Activated T-cell treated with anti-CD3 and anti-CD28 coated beads, Interleukin-2, amount 50 U/mL, for 72 hours (primary cell): ENCODE results near the gene KLF3. TPM values are rescaled to one million over a fixed set of nuclear protein-coding genes. Genes with fewer than 3 reads are reported as not detected.

ENCODE experiments used
- ATAC-seq, 2 donors: fragments of 150-1000 bp; cut with Tn5 transposase; replicated peaks in 1 of 2; 2 replicates each; pipeline ENCODE4 v1.10.0; 2021; ENCODE audit warnings: moderate library complexity in 2 of 2, mild to moderate bottlenecking in 1 of 2
- DNase-seq, 2 donors: peaks; one replicate each; pipeline ENCODE4 v3.0.0; 2021 to 2022; ENCODE audit warnings: mixed read lengths in 1 of 2
- H3K27ac Mint-ChIP-seq: one replicate; pipeline ENCODE4 v1.8.0; 2022; ENCODE audit warnings: mild to moderate bottlenecking, moderate library complexity, mixed read lengths
- H3K27me3 Mint-ChIP-seq: one replicate; pipeline ENCODE4 v1.8.0; 2022; ENCODE audit warnings: low read depth, mixed read lengths
- H3K36me3 Mint-ChIP-seq, 2 donors: one replicate each; pipeline ENCODE4 v1.8.0; 2022; ENCODE audit warnings: mixed read lengths in 2 of 2, mild to moderate bottlenecking in 1 of 2; ENCODE audit not compliant: insufficient read depth in 2 of 2
- H3K4me1 Mint-ChIP-seq: one replicate; pipeline ENCODE4 v1.8.0; 2022; ENCODE audit warnings: low read depth, mixed read lengths
- H3K4me3 Mint-ChIP-seq, 2 donors: one replicate each; pipeline ENCODE4 v1.8.0; 2022; ENCODE audit warnings: mild to moderate bottlenecking in 2 of 2, mixed read lengths in 2 of 2, moderate library complexity in 2 of 2
- H3K9me3 Mint-ChIP-seq, 2 donors: one replicate each; pipeline ENCODE4 v1.8.0; 2022; ENCODE audit warnings: mixed read lengths in 2 of 2
- total RNA-seq, 2 donors: library from RNA; stranded (reverse); gene quantifications; one replicate each; pipeline ENCODE4 v1.2.3, GENCODE V29; 2022

Gene KLF3
- total RNA-seq, 2 donors from 2014 or later, result 7.4 to 9.6 TPM

DNA sequence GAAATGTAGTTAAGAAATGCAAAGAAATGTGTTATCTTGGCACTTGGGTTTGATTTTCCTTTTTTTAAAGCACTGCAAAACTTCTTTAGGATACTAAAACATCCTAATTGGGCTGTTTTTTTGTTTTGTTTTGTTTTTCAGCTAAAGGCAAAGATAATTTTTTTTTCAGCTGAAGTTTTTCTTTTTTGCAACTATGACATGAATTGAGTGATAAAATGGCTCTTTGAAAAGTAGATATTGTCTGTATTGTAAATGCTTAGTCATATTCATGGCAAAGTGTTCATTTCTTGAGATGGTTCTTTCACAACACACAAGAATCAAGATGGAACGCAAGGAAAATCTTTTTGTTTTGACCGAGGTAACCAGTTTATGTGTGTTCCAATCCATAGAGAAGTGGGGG is 35.1 kb downstream of the KLF3 start:
- H3K27me3 Mint-ChIP-seq, result no peaks in the 10 kb centered on the region
- H3K36me3 Mint-ChIP-seq, result peaks cover 0 to 4% of the 10 kb centered on the region in 2 donors
- no peak for DNase-seq
- no peaks in the 10 kb centered on the region for H3K4me1 Mint-ChIP-seq
- no peaks in the 10 kb centered on the region for H3K9me3 Mint-ChIP-seq
- H3K4me3 Mint-ChIP-seq, result no peak overlapping the region
- peak overlapping the region; percentile 47 for H3K27ac Mint-ChIP-seq
- no peak for ATAC-seq

DNA sequence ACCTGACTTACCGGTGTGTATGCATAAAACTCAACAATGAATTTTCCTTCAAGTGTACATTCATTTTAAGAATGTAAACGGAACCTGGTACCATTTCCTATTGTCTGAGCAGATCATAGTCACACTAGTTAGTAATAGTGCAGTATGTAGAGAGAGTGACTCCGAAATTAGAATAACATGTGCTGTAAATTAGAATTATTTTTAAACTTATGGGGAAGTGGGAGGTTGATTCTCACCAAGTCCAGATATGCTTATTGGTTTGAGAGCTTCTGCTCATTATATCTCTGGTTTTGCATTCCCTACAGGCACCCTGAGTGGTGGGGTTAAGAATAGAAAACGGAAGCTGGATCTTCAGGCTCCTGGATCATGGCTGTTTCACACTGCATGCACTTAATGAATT is 39.6 kb downstream of the KLF3 start:
- ATAC-seq (no peak), DNase-seq (no peak)
- H3K27ac Mint-ChIP-seq, result no peak overlapping the region
- no peaks in the 10 kb centered on the region for H3K36me3 Mint-ChIP-seq
- H3K9me3 Mint-ChIP-seq, result no peaks in the 10 kb centered on the region
- H3K27me3 Mint-ChIP-seq, result peaks cover 4% of the 10 kb centered on the region
- no peaks in the 10 kb centered on the region for H3K4me1 Mint-ChIP-seq
- H3K4me3 Mint-ChIP-seq, result no peak overlapping the region

DNA sequence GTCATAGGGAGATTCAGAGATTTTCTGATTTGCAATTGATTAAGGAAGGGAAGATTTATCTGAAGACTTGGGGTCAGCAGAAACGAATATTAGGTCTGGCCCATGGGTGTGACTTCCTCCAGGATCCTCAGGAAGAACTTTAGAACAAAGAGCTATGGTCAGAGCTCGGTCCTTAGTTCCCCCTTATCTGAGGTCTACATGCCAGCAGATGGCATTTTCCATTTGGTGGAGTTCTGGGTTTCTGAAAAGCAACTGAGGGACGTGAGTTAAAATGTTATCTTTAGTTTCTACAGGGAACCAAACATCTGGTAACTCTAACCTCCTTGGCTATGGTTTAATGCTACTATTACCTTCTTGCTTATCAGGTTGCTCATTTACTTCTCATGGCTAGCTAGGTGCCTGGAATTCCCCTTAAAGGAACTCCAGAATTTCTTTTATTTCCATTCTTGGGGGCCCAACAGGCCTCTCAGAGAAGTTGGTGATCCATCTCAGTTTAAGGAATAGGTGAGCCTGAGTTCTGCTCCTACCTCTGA is 40.7 kb downstream of the KLF3 start:
- Mint-ChIP-seq H3K4me3 (no peak overlapping the region), H3K27ac (no peak overlapping the region), H3K36me3 (peaks cover 0 to 2% of the 10 kb centered on the region in 2 donors), H3K27me3 (peaks cover 4% of the 10 kb centered on the region), H3K9me3 (no peaks in the 10 kb centered on the region), H3K4me1 (no peaks in the 10 kb centered on the region)
- ATAC-seq, result no peak
- DNase-seq, result no peak

GRCh38 chr4:38706301-38706700 is 42.3 kb downstream of the KLF3 start:
- Mint-ChIP-seq H3K9me3 (no peaks in the 10 kb centered on the region), H3K4me1 (no peaks in the 10 kb centered on the region), H3K27ac (no peak overlapping the region), H3K4me3 (no peak overlapping the region), H3K36me3 (peaks cover 0 to 2% of the 10 kb centered on the region in 2 donors), H3K27me3 (peaks cover 4% of the 10 kb centered on the region)
- DNase-seq (no peak), ATAC-seq (no peak)

DNA sequence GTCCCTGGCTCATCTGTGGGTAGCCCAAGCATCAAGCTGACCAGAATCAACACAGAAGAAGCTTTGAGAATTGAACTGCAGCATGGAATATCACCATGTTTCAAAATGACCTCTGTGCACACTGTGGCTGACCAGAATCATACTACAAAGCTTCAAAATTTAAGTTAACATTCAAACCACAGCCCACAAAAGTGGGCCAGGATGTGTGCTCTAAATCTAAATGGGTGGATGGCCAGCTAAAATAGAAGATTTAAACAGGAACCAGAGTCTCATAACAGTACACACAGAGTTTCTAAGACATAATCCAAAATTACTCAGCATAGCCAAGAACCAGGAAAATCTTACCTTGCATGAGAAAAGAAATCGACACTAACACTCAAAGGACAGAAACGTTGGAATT is 46.1 kb downstream of the KLF3 start:
- Mint-ChIP-seq H3K27me3 (peaks cover 4% of the 10 kb centered on the region), H3K4me3 (no peak overlapping the region), H3K9me3 (peaks cover 4 to 6% of the 10 kb centered on the region in 2 donors), H3K27ac (peak overlapping the region; percentile 25), H3K36me3 (peaks cover 3 to 5% of the 10 kb centered on the region in 2 donors), H3K4me1 (no peaks in the 10 kb centered on the region)
- peak; percentile 22 to 54 for ATAC-seq
- no peak for DNase-seq

GRCh38 chr4:38711066-38711465 is 47.1 kb downstream of the KLF3 start:
- Mint-ChIP-seq H3K27me3 (peaks cover under 1% of the 10 kb centered on the region), H3K36me3 (peaks cover 3 to 5% of the 10 kb centered on the region in 2 donors), H3K9me3 (peaks cover 4 to 6% of the 10 kb centered on the region in 2 donors), H3K27ac (no peak overlapping the region), H3K4me1 (no peaks in the 10 kb centered on the region), H3K4me3 (no peak overlapping the region)
- DNase-seq (no peak), ATAC-seq (no peak)

- H3K27me3 Mint-ChIP-seq, result no peaks in the 10 kb centered on the region
- H3K9me3 Mint-ChIP-seq, result peaks cover 4 to 6% of the 10 kb centered on the region in 2 donors
- no peak for ATAC-seq
- H3K27ac Mint-ChIP-seq, result no peak overlapping the region
- no peaks in the 10 kb centered on the region for H3K4me1 Mint-ChIP-seq
- DNase-seq, result no peak
- peaks cover 1 to 5% of the 10 kb centered on the region in 2 donors for H3K36me3 Mint-ChIP-seq
- H3K4me3 Mint-ChIP-seq, result no peak overlapping the region
These were observed 51.1 kb downstream of the KLF3 start for GRCh38 chr4:38715050-38715449.

- no peaks in the 10 kb centered on the region for H3K27me3 Mint-ChIP-seq
- no peak overlapping the region for H3K27ac Mint-ChIP-seq
- H3K4me3 Mint-ChIP-seq, result no peak overlapping the region
- no peak for ATAC-seq
- peaks cover 4 to 6% of the 10 kb centered on the region in 2 donors for H3K9me3 Mint-ChIP-seq
- H3K36me3 Mint-ChIP-seq, result peaks cover 1 to 5% of the 10 kb centered on the region in 2 donors
- no peak for DNase-seq
- no peaks in the 10 kb centered on the region for H3K4me1 Mint-ChIP-seq
These were observed 52.3 kb downstream of the KLF3 start for GRCh38 chr4:38716256-38716655.

DNA sequence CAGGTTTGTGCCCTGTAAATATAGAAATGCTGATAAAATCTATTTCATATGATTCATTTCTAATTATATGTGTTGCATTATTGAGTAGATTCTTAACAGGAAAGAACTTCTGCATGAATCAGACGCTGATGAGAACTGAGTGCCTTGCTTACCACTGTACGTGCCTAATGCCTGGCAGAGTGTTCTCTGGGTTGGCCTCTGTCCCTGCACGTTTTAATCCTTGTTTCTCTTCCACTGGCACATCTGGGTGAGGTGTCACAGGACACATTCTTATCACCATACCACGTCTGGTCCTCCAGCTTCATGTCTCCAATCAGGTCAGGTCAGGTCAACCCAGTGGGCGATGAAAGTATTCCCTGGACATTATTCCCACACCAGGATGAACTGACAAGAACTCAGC is 53.6 kb downstream of the KLF3 start:
- Mint-ChIP-seq H3K4me3 (no peak overlapping the region), H3K36me3 (peaks cover 1 to 2% of the 10 kb centered on the region in 2 donors), H3K4me1 (no peaks in the 10 kb centered on the region), H3K27ac (no peak overlapping the region), H3K27me3 (no peaks in the 10 kb centered on the region), H3K9me3 (peaks cover 0 to 2% of the 10 kb centered on the region in 2 donors)
- ATAC-seq (peak in 1 of 2 donors; percentile 26), DNase-seq (no peak)

- Mint-ChIP-seq H3K9me3 (no peaks in the 10 kb centered on the region), H3K27ac (no peak overlapping the region), H3K4me3 (no peak overlapping the region), H3K27me3 (no peaks in the 10 kb centered on the region), H3K4me1 (peaks cover 7% of the 10 kb centered on the region), H3K36me3 (no peaks in the 10 kb centered on the region)
- DNase-seq, result no peak
- ATAC-seq, result no peak
These were observed 59.1 kb downstream of the KLF3 start for GRCh38 chr4:38723114-38723513.

DNA sequence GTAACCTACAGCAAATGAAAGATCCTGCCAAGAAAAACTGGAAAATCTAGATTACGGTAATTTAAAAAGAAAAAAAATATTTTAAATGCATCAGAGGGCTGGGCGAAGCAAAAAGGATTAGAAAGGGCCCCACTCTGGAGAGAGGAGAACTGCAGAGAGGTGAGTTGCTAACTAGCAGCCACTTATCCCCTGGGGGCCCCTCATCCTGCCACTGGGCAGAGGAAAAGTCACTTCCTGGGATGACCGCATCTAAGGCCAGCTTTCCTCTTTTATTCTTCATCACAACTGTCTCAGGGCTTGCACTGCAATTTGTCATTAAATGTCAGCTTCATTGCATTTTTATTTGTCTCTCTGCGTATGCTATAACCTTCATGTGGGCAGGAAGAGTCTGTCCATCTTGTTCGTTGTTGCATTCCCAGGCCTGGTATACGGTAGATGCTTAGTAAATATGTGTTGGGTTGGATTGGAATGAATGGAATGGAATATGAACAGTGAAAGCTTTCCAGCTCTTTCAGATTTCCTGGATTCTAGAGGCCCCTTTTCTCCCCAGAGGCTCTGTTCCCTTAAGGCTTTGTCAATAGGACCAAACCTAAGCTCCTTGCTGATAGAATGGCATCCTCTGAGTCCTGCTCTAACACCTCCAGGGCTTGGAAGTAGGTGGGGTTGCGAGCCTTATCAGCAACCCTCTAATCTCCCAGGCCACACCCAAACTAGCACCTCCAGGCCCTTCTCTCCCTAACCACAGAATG is 59.9 kb downstream of the KLF3 start:
- peaks cover 7% of the 10 kb centered on the region for H3K4me1 Mint-ChIP-seq
- no peak for DNase-seq
- H3K36me3 Mint-ChIP-seq, result no peaks in the 10 kb centered on the region
- H3K4me3 Mint-ChIP-seq, result no peak overlapping the region
- no peaks in the 10 kb centered on the region for H3K9me3 Mint-ChIP-seq
- H3K27me3 Mint-ChIP-seq, result no peaks in the 10 kb centered on the region
- no peak overlapping the region for H3K27ac Mint-ChIP-seq
- no peak for ATAC-seq

DNA sequence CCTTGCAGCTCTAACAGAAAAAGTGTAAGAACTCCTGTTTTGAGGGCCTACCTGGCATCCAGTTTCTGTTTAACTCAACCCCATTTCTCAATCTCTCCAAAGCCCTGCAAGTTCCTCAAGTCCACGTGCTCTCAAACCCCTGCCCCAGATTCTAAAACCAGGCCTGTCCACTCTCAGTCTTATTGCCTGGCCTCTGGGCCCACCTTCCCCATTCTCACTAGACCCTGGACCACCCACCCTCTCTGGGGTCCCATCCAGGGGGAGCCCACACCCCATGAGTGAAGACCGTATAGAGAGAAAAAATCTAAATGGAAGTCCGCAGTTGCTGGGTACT is 60.4 kb downstream of the KLF3 start:
- Mint-ChIP-seq H3K27ac (no peak overlapping the region), H3K27me3 (no peaks in the 10 kb centered on the region), H3K4me1 (peaks cover 7% of the 10 kb centered on the region), H3K9me3 (no peaks in the 10 kb centered on the region), H3K36me3 (no peaks in the 10 kb centered on the region), H3K4me3 (no peak overlapping the region)
- ATAC-seq (no peak), DNase-seq (no peak)

DNA sequence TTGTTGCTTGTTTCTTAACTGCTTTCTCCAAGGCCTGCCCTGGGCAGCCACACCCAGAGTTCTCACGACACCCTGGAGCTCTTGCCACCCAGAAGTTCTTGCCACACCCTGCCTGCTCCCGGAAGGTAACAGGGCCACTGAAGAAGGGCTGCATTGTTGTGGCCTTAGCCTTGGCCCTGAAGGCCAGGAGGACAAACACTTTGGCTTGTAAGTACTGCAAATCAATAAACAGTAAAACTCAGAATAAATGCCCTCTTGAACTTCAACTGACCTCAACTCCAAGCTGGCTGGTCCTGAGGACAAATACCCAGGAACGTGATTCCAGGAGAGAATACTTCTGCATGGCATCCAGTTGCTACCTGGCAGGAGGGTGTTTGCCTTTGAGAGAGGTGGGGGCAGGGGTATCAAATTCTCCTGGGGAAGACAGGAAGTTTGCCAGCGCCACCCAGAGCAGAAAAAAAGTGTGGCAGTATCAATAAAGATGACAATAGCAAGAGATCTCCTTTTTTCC is 64.7 kb downstream of the KLF3 start:
- ATAC-seq, result no peak
- Mint-ChIP-seq H3K4me3 (no peak overlapping the region), H3K4me1 (peaks cover 20% of the 10 kb centered on the region), H3K9me3 (peaks cover 5 to 9% of the 10 kb centered on the region in 2 donors), H3K36me3 (peaks cover 3 to 10% of the 10 kb centered on the region in 2 donors), H3K27me3 (peaks cover 5% of the 10 kb centered on the region), H3K27ac (no peak overlapping the region)
- DNase-seq, result no peak

DNA sequence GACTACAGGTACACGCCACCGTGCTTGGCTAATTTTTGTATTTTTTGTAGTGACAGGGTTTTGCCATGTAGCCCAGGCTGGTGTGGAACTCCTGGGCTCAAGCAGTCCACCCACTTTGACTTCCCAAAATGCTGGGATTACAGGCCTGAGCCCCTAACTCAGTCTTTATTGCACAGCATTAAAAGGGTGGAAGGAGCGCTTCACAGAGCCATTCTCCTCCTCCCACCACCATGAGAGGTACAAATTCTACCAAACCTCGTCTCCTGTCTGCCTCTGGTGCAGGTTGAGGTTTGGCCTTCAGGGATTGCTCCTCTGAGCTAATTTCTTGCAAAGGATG is 66.5 kb downstream of the KLF3 start:
- H3K27ac Mint-ChIP-seq, result no peak overlapping the region
- H3K36me3 Mint-ChIP-seq, result peaks cover 4 to 16% of the 10 kb centered on the region in 2 donors
- H3K4me3 Mint-ChIP-seq, result no peak overlapping the region
- H3K9me3 Mint-ChIP-seq, result peaks cover 8 to 12% of the 10 kb centered on the region in 2 donors
- H3K27me3 Mint-ChIP-seq, result peaks cover 5% of the 10 kb centered on the region
- no peak for ATAC-seq
- peaks cover 13% of the 10 kb centered on the region for H3K4me1 Mint-ChIP-seq
- DNase-seq, result no peak
